Hepatocyte (in vitro differentiated cells): ENCODE measurements around the gene OGG1. TPM values are rescaled to one million over a fixed set of nuclear protein-coding genes. Genes with fewer than 3 reads are reported as not detected.

Source experiments
- DNase-seq: peaks from one replicate; pipeline ENCODE4 v3.0.0-alpha.2; 2016; ENCODE audit warnings: low spot score
- H2AFZ ChIP-seq: fragments of 200-600 bp; sonication (generic); 2 replicates; pipeline ENCODE4 v1.6.0; 2016; ENCODE audit warnings: antibody characterized with exemption, mild to moderate bottlenecking
- H3K27ac ChIP-seq: fragments of 200-600 bp; sonication (generic); 2 replicates; pipeline ENCODE4 v1.5.1; 2016; ENCODE audit warnings: mild to moderate bottlenecking
- H3K27me3 ChIP-seq: fragments of 200-600 bp; sonication (generic); 2 replicates; pipeline ENCODE4 v1.6.1; 2016
- H3K36me3 ChIP-seq: fragments of 200-600 bp; sonication (generic); replicated peaks from 2 replicates; pipeline ENCODE4 v1.5.1; 2016; ENCODE audit warnings: low read depth; ENCODE audit not compliant: insufficient read depth
- H3K4me1 ChIP-seq: fragments of 200-600 bp; sonication (generic); 2 replicates; pipeline ENCODE4 v1.5.1; 2016; ENCODE audit warnings: mild to moderate bottlenecking, moderate library complexity; ENCODE audit not compliant: insufficient read depth
- H3K4me2 ChIP-seq: fragments of 200-600 bp; sonication (generic); 2 replicates; pipeline ENCODE4 v1.6.0; 2016
- H3K4me3 ChIP-seq: fragments of 200-600 bp; sonication (generic); 2 replicates; pipeline ENCODE4 v1.5.1; 2016; ENCODE audit warnings: mild to moderate bottlenecking
- H3K79me2 ChIP-seq: fragments of 200-600 bp; sonication (generic); 2 replicates; pipeline ENCODE4 v1.6.0; 2017; ENCODE audit warnings: mild to moderate bottlenecking
- H3K9me2 ChIP-seq: fragments of 200-600 bp; sonication (generic); replicated peaks from 2 replicates; pipeline ENCODE4 v1.6.0; 2017; ENCODE audit warnings: mild to moderate bottlenecking; ENCODE audit not compliant: insufficient read depth
- H3K9me3 ChIP-seq: fragments of 200-600 bp; sonication (generic); 2 replicates; pipeline ENCODE4 v1.5.1; 2016; ENCODE audit warnings: low read depth, mild to moderate bottlenecking
- H4K20me1 ChIP-seq: fragments of 200-600 bp; sonication (generic); 2 replicates; pipeline ENCODE4 v1.6.0; 2016; ENCODE audit warnings: mild to moderate bottlenecking; ENCODE audit not compliant: insufficient read depth, poor library complexity, severe bottlenecking
- CTCF ChIP-seq: fragments of 200-600 bp; sonication (generic); IDR thresholded peaks from 2 replicates; pipeline ENCODE4 v1.5.1; 2016; ENCODE audit warnings: antibody characterized with exemption, mild to moderate bottlenecking; ENCODE audit not compliant: poor library complexity
- EZH2 ChIP-seq: fragments of 200-600 bp; sonication (generic); IDR thresholded peaks from 2 replicates; pipeline ENCODE4 v1.6.1; 2016; ENCODE audit warnings: antibody characterized with exemption, mild to moderate bottlenecking, borderline replicate concordance
- EZH2phosphoT487 ChIP-seq: fragments of 200-600 bp; sonication (generic); IDR thresholded peaks from one replicate; pipeline ENCODE4 v1.6.1; 2018; ENCODE audit warnings: antibody characterized with exemption, mild to moderate bottlenecking, low read depth, moderate library complexity; ENCODE audit not compliant: unreplicated experiment, severe bottlenecking
- WGBS: methylation state at CpG from one replicate; pipeline ENCODE4 v1.1.6; 2016; ENCODE audit warnings: low lambda C conversion rate; ENCODE audit errors: missing lambda C conversion rate; 5-methylcytosine and 5-hydroxymethylcytosine counted together
- polyA plus RNA-seq: library from polyadenylated mRNA; unstranded; fragments of >200 nt; fragmentation: Nextera tagmentation; extraction: Ambion mirVana; gene quantifications from 2 replicates; pipeline ENCODE4 v1.2.1, GENCODE V29; 2016
- total RNA-seq: library from RNA; depleted of rRNA; stranded (reverse); fragments of >200 nt; gene quantifications from 2 replicates; pipeline ENCODE4 v1.2.3, GENCODE V29; 2014

OGG1 gene
- total and polyA plus RNA-seq, 2 experiments from 2014 or later, result 34.7 to 43.2 TPM

DNA sequence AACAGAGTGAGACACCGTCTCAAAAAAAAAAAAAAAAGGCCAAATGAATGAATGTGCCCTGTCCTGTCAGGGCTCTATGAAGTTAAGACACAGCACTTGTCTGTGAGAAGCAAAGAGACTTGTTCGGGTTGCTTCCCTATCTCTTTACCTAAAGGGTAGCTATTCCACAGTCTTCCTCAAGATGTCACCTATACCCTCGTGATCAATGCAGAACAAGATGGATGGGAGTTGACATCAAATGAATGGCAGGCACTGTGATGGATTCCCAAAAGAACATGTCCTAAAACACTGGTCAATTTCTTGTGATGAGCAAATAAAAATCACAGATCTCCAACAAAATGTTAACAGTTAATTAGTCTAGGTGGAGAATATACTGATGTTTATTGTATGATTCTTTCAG lies 33.0 kb downstream of the OGG1 start:
- no peak overlapping the region for H2AFZ ChIP-seq
- H3K9me2 ChIP-seq, result no peaks in the 10 kb centered on the region
- no peak for DNase-seq
- H3K4me1 ChIP-seq, result no peaks in the 10 kb centered on the region
- no peaks in the 10 kb centered on the region for H4K20me1 ChIP-seq
- H3K79me2 ChIP-seq, result no peaks in the 10 kb centered on the region
- no peaks in the 10 kb centered on the region for H3K36me3 ChIP-seq
- H3K4me3 ChIP-seq, result no peak overlapping the region
- H3K4me2 ChIP-seq, result no peak overlapping the region
- TF ChIP-seq EZH2phosphoT487 (no peak), CTCF (no peak), EZH2 (no peak)
- H3K27ac ChIP-seq, result no peak overlapping the region
- H3K9me3 ChIP-seq, result no peaks in the 10 kb centered on the region
- H3K27me3 ChIP-seq, result no peaks in the 10 kb centered on the region
- 59% methylated on average over 3 of the region's 3 CpGs for WGBS

GRCh38 chr3:9783954-9784353 lies 34.2 kb downstream of the OGG1 start:
- no peaks in the 10 kb centered on the region for H3K9me3 ChIP-seq
- WGBS, result 98% methylated on average over 14 of the region's 14 CpGs
- no peak overlapping the region for H3K27ac ChIP-seq
- no peaks in the 10 kb centered on the region for H3K79me2 ChIP-seq
- no peak for DNase-seq
- no peak overlapping the region for H2AFZ ChIP-seq
- H4K20me1 ChIP-seq, result no peaks in the 10 kb centered on the region
- no peaks in the 10 kb centered on the region for H3K36me3 ChIP-seq
- no peaks in the 10 kb centered on the region for H3K9me2 ChIP-seq
- H3K4me2 ChIP-seq, result no peak overlapping the region
- TF ChIP-seq CTCF (no peak), EZH2phosphoT487 (no peak), EZH2 (no peak)
- no peaks in the 10 kb centered on the region for H3K27me3 ChIP-seq
- no peak overlapping the region for H3K4me3 ChIP-seq
- no peaks in the 10 kb centered on the region for H3K4me1 ChIP-seq

GRCh38 chr3:9784965-9785364 lies 35.2 kb downstream of the OGG1 start:
- no peak for TF ChIP-seq EZH2
- no peak for TF ChIP-seq CTCF
- no peak for TF ChIP-seq EZH2phosphoT487
- no peaks in the 10 kb centered on the region for H3K9me2 ChIP-seq
- H3K4me2 ChIP-seq, result no peak overlapping the region
- no peaks in the 10 kb centered on the region for H4K20me1 ChIP-seq
- WGBS, result 96% methylated on average over 4 of the region's 4 CpGs
- no peaks in the 10 kb centered on the region for H3K9me3 ChIP-seq
- H3K27ac ChIP-seq, result no peak overlapping the region
- H3K79me2 ChIP-seq, result no peaks in the 10 kb centered on the region
- H2AFZ ChIP-seq, result no peak overlapping the region
- no peaks in the 10 kb centered on the region for H3K4me1 ChIP-seq
- H3K27me3 ChIP-seq, result no peaks in the 10 kb centered on the region
- H3K4me3 ChIP-seq, result no peak overlapping the region
- no peak for DNase-seq
- no peaks in the 10 kb centered on the region for H3K36me3 ChIP-seq

DNA sequence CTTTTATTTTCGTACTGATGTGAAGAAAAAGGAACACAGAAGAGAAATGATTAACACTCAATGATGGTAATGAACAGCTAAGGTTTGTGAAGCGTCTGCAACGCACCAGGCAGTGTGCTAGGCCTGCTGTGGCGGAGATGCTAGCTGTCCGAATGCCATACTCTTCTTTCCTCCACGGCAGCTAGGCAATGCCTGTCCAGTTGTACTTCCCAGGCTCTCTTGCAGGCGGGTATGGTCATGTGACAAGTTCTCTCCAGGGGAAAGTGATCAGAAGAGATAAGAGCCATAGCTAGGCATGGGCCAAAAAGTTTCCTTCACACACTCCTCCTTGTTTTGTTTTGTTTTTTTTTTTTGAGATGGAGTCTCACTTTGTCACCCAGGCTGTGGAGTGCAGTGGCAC lies 35.9 kb downstream of the OGG1 start:
- no peak for TF ChIP-seq EZH2
- no peak for TF ChIP-seq CTCF
- no peak for TF ChIP-seq EZH2phosphoT487
- Histone ChIP-seq H4K20me1 (no peaks in the 10 kb centered on the region), H3K79me2 (no peaks in the 10 kb centered on the region), H3K4me1 (no peaks in the 10 kb centered on the region), H3K4me3 (no peak overlapping the region), H3K4me2 (no peak overlapping the region), H3K27ac (no peak overlapping the region), H3K9me2 (no peaks in the 10 kb centered on the region), H3K36me3 (no peaks in the 10 kb centered on the region), H3K9me3 (no peaks in the 10 kb centered on the region), H3K27me3 (no peaks in the 10 kb centered on the region), H2AFZ (no peak overlapping the region)
- no peak for DNase-seq
- WGBS, result 94% methylated on average over 7 of the region's 7 CpGs
